ENCODE measurements around the gene MTFP1.
"Not testable (repeated sequence)": the region's sequence is repeated elsewhere in the genome, so short reads cannot be mapped to it uniquely, and the experiment has no call there.

MTFP1 gene

GRCh38 chr22:30402028-30402765, 23.4 kb upstream of the MTFP1 start:
- no peak for DNase-seq (ENCODE audit: low read depth in 3 of 3)

GRCh38 chr22:30402766-30403104, 22.8 kb upstream of the MTFP1 start:
- DNase-seq (ENCODE audit: low read depth in 3 of 3) = not testable (repeated sequence)

GRCh38 chr22:30404307-30404706, 21.3 kb upstream of the MTFP1 start:
- DNase-seq (ENCODE audit: low read depth in 3 of 3) = no peak

GRCh38 chr22:30405731-30406130, 19.8 kb upstream of the MTFP1 start:
- no peak for DNase-seq (ENCODE audit: low read depth in 3 of 3)

- DNase-seq (ENCODE audit: low read depth in 3 of 3) = no peak
Measured at GRCh38 chr22:30406400-30406799, 19.2 kb upstream of the MTFP1 start.

- DNase-seq (ENCODE audit: low read depth in 3 of 3) = no peak
Measured at GRCh38 chr22:30408388-30409102, 17.0 kb upstream of the MTFP1 start.

GRCh38 chr22:30411780-30412179, 13.8 kb upstream of the MTFP1 start:
- DNase-seq (ENCODE audit: low read depth in 3 of 3) = no peak

GRCh38 chr22:30413001-30413400, 12.6 kb upstream of the MTFP1 start:
- no peak for DNase-seq (ENCODE audit: low read depth in 3 of 3)

- DNase-seq (ENCODE audit: low read depth in 3 of 3) = no peak
Measured at GRCh38 chr22:30413745-30414524, 11.6 kb upstream of the MTFP1 start.

GRCh38 chr22:30414525-30415047, 11.0 kb upstream of the MTFP1 start:
- DNase-seq (ENCODE audit: low read depth in 3 of 3) = no peak

GRCh38 chr22:30416403-30416802, 9.2 kb upstream of the MTFP1 start:
- no peak for DNase-seq (ENCODE audit: low read depth in 3 of 3)

GRCh38 chr22:30416837-30417236, 8.7 kb upstream of the MTFP1 start:
- DNase-seq (ENCODE audit: low read depth in 3 of 3) = no peak

- DNase-seq (ENCODE audit: low read depth in 3 of 3) = no peak
Measured at GRCh38 chr22:30420347-30421125, 5.0 kb upstream of the MTFP1 start.

GRCh38 chr22:30421695-30422480, 3.7 kb upstream of the MTFP1 start:
- DNase-seq (ENCODE audit: low read depth in 3 of 3) = no peak

- DNase-seq (ENCODE audit: low read depth in 3 of 3) = no peak
Measured at GRCh38 chr22:30422481-30423300, 2.9 kb upstream of the MTFP1 start.

GRCh38 chr22:30423301-30423958, 2.1 kb upstream of the MTFP1 start:
- peak in 2 of 3 experiments; percentile 13 to 16 for DNase-seq (ENCODE audit: low read depth in 3 of 3)

- DNase-seq (ENCODE audit: low read depth in 3 of 3) = peak; percentile 90 to 97 (median 93)
Measured at GRCh38 chr22:30423959-30424533, 1.5 kb upstream of the MTFP1 start.

- DNase-seq (ENCODE audit: low read depth in 3 of 3) = no peak
Measured at GRCh38 chr22:30424534-30425326, 838 bp upstream of the MTFP1 start.
